HG03575 (cell line): Measurements from ENCODE around the gene CMIP.

Experiments
- ATAC-seq: cut with Tn5 transposase; IDR thresholded peaks from one replicate; pipeline ENCODE4 v1.9.1; 2021; ENCODE audit not compliant: unreplicated experiment, insufficient number of reproducible peaks, low FRiP score; ENCODE audit errors: extremely low read depth

The CMIP gene

GRCh38 chr16:81502396-81503070 is 57.9 kb downstream of the CMIP start:
- no peak for ATAC-seq

DNA sequence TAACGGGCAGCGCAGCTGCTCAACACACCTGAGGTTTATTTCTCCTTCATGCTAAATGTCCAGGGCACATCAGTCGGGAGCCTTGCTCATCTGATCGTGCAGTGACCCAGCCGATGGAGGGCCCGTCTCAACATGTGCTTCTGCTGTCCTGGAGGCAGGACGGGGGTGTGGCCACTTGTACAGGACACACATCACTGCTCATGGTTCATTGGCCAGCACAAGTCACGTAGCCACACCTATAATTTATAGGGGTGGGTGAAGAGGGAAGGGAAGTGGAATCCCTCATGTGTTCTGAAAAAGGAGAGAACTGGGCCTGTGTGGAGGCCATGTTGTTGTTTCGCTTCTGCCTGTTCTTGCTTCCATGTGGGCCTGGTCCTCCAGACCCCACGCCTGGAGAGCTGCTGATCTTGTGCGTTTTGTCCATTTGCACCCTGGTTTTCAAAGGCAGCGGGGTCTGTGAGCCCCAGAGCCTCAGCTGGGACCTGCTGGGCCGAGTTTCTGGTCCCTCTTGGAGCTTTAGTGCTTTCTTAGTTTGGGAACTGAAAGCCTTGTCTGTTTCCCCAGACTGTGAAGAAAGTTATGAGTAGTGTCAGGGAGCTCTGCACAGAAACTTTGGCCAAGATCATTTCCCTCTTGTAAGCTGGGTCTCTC is 60.5 kb downstream of the CMIP start:
- ATAC-seq = peak; percentile 57

DNA sequence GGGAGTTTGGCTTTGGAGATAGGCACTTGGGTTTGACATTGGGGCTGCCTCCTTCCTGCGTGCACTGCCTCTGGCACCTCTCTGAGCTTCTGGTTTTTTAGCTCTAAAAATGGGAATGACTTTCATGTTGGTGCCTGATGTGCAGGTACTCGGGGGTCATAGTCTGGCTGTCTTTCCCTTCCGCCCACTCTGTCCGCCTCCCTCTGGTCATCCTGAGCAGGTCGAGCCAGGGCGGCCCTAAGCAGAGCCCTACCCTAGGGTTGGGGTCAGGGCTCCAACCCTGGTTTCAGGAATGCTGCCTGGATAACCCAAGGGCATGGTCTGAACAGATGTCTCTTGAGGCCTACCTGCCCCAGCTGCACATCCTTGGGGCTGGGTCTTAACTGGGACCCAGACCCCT is 64.8 kb downstream of the CMIP start:
- no peak for ATAC-seq

DNA sequence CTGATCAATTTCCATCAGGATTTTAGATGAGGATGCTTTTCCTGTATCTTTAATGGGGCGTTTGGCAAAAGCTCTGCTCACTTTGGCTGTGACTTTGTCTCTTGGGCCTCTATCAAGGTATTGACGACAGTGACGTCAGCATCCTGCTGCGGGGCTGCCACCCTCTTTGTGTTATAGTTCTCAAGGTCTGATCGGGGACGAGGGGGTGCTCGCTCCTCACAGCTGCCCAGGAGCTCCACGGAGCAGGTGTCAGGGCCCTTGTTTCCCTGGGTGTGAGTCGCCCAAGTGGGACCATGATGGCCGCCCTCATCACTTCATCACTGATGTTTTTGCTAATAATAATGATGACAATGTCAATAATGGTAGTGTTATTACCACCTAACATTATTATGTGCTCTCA is 65.4 kb downstream of the CMIP start:
- no peak for ATAC-seq

DNA sequence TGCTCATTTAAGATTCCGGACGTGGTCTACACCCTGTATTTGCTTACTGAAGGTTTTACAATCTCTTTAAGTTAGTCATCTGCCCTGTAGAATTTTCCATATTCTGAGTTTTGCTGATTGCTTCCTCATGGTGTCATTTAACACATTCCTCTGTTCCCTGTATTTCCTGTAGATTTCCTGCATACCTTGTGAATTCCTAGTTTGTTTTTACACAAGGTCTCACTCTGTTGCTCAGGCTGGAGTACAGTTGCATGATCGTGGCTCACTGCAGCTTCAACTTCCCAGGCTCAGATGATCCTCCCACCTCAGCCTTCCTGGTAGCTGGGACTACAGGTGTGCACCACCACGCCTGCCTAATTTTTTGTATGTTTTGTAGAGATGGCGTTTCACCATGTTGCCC is 66.8 kb downstream of the CMIP start:
- no peak for ATAC-seq

- ATAC-seq = no peak
Measured at GRCh38 chr16:81513204-81514040, 68.8 kb downstream of the CMIP start.

- no peak for ATAC-seq
Measured at GRCh38 chr16:81514041-81514559, 69.5 kb downstream of the CMIP start.

- no peak for ATAC-seq
Measured at GRCh38 chr16:81514568-81515258, 70.1 kb downstream of the CMIP start.

DNA sequence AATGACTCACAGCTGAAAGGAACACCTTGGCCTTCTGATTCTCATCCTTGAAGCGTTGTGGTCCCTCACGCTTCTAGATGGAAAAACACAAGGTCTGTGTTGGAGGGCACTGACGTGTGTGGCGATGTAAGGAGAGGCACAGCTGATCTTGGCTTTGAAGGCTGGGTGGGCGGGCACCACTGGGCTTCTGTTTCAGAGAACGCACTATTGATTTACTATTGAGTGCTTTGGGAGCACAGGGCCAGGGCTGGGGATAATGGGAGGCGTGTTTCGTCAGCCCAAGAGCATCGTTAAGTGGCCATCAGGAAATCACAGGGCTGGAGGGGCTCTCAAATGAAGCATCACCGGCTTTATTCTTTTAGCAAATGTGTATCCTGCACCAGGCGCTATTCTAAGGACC is 70.7 kb downstream of the CMIP start:
- ATAC-seq = no peak

DNA sequence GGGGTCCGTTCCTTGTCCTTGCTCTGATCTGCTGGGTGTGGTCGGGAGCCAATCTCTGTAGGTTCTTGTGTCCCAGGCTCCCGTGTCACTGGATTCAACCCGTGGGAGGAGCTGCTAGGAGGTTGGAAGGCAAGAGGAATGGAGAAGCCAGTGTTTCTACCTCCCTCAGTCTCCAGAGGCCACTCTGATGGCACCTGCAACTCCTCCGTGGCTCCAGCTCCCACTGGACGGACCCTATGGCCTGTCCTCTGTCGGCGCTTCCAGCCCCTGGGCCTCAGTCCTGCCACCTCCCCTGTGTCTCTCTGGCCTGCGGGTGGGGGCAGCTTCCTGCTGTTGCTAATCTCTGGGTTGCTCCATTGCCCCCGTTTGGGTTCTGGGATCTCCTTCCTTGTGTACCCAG is 71.1 kb downstream of the CMIP start:
- ATAC-seq = no peak

DNA sequence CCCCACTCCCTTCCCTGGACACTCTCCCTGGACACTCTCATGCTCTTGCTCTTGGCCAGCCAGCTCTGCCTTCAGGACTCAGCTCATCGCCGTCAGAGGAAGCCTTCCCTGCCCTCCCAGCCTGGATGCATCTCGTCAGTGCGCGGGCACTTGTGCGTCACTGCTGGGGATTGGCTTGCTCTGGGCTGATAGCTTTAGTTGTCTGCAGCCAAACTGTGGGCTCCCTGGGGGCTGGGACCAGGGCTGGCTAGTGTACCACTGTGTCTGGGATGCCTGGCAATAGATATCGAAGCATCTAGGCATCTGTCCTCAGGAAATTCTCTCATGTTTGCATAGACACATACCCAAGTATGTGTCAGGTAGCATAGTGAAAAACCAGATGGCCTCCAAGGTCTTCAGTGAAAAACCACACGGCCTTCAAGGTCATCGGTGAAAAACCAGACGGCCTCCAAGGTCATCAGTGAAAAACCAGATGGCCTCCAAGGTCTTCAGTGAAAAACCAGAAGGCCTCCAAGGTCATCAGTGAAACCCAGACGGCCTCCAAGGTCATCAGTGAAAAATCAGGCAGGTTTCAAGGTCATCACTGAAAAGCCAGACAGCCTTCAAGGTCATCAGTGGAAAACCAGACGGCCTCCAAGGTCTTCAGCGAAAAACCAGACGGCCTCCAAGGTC is 72.0 kb downstream of the CMIP start:
- no peak for ATAC-seq

GRCh38 chr16:81517150-81517499 is 72.5 kb downstream of the CMIP start:
- ATAC-seq = no peak

DNA sequence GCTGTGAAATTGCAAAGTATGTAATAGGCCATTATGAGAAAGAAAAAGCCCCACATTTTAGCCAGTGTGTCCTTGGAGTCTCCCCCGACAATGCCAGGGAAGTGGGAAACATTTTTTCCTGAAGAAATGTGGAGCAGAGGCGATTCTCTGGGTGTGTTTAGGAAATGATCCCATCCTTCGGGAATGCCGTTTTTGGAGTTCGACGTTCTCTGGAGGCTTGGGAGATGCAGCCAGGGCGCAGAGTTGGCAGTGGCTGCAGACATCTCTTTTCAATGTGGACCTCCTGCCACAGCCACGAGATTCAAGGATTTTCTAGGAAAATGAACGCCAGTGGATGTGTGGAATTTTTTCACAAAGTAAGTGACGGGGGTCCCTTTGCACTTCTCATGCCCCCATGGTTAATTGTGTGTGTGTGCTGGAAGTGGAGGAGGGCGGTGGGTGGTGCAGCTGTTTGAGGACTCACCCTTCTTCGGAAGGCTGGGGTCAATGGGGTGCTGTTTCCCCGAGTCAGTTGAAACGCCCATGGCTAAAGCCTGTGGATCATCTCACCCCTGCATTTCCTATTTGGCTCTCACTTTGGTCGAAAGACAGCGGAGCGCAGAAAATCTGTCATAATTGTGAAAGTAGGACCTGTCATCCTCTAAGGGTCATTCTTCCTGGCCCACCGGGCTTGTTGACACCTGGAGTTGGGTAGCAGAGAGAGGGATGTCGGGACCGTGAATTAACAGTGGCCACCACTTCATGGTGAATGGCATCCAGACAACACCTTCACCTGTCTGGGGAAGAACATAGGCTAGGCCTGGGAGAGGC is 73.2 kb downstream of the CMIP start:
- ATAC-seq = no peak

GRCh38 chr16:81518439-81518757 is 73.8 kb downstream of the CMIP start:
- no peak for ATAC-seq

- ATAC-seq = no peak
Measured at GRCh38 chr16:81519301-81520150, 74.9 kb downstream of the CMIP start.

GRCh38 chr16:81520151-81520470 is 75.5 kb downstream of the CMIP start:
- no peak for ATAC-seq

DNA sequence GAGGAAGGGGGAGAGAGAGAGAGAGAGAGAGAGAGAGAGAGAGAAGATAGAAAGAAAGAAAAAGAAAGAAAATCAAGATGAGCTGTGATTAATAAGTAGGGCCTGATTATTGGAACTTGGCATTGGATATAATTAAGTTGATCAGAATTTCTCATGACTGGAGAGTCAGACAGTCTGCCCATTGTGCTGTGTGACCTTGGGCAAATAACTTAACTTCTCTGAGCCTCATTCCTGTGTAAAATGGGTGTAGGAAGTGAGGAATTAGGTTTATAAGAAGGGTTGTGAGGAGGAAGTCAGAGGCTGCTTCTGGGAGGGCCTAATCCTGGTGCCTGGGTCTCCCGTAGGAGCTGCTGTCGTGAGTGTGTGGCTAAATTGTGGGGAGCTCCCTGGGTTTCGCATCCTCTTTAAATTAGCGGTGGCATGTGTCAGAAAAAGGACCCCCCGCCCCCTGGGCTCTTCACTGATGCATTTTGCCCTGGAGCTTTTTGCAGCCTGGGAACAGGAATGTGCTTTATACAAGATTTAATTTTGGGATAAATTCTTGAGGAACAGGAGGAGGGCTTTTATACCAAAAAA is 76.0 kb downstream of the CMIP start:
- no peak for ATAC-seq
